ENCODE results near the gene CLEC20A.
A peak's percentile ranks its signal among the peaks of the same experiment; 100 is the strongest.

The CLEC20A gene

DNA sequence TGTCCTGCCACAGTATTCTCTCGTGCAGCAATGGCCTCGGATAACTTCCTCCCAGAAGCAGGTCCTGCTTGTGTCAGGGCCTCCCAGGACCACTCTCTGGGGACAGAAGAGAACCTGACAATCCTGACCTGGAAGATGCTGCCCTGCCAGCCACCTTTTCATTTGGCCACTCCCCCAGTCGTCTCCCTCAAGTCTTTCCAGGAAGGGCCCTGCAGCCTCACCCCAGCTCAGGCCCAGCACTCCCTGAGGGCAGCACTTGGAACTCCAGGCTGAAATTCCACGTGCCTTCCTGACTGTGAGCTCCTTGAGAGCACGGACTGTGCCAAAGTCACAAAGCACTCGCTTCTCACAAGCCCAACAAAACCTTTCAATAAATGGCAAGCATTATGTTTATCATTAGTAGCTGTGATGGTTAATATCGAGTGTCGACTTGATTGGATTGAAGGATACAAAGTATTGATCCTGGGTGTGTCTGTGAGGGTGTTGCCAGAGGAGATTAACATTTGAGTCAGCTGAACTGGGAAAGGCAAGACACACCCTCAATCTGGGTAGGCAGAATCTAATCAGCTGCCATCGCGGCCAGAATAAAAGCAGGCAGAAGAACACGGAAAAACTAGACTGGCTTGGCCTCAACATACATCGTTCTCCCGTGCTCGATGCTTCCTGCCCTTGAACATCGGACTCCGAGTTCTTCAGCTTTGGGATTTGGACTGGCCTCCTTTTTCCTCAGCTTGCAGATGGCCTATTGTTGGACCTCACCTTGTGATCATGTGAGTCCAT, 2.3 kb upstream of the CLEC20A start:
- DNase-seq: no peak

DNA sequence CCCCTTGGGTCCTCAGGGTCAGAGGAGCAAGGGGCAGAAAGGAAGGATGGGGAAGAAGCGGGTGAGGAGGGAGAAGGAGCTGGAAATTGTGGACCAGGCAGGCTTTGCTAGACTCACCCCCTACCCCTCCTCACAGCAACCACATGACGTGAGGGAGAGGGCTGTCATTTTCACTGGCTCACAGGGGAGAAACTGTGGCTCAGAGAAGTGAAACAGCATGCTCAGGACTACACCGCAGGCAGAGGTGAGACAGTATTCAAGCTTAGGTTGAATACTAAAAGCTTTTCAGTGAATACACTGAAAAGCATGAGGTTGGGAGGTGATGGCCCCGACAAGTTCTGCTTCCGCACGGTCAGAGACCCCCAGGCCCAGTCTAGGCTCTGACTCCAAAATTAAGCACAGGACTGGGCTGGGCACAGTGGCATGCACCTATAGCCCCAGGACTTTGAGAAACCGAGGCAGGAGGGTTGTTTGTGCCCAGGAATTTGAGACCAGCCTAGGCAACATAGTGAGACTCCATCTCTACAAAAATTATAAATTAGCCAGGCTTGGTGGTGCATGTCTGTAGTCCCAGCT, 1.2 kb upstream of the CLEC20A start:
- no peak for DNase-seq

DNA sequence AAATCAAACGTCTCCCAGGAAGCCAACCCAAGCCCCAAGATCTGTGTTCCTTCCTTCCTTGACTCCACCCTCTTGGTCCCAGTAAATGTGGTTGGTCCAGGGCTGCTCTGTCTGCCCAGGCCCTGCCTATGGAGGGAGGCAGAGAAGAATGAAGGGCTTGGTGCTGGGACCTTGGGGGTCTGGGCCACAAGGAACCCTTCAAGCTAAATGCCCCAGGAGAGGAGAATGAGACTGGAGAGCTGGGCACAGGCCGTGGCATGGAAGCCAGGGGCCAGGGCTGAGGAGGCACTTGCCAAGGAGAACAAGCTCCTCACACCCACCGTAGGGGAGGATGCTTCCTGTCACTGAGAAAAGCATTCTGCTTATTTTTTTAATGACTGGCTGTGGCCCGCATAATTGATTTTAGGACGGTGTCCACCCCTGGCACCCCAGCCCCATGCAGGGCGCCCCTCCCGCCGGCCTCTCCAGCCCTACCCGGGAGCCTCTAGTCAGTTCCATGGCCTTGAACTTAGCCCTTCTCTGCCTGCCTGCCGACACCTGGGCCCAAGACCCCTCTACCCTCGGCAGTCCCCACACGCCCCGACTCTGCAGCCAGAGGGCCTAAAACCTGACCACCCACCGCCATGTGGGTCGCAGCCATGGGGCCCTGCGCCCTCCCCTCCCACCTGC, 889 bp downstream of the CLEC20A start:
- no peak for DNase-seq

DNA sequence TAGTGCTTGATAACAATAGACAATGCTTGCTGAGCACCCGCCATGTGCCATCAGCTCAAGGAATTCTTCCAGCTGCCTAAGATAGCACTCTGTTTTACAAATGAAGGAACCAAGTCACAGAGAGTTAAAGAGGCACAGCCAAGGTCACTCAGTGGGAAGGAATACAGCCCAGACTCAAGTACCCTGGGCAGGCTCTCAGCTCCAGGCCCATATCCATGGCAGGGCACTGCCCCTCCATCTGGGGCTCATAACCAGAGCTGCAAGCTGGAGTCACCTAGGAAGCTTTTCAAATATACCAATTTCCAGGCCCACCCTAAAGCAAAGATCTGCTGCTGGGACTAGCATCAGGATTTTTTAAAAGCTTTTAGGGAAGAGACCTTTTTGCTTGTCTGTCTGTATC, 1.6 kb downstream of the CLEC20A start:
- no peak for DNase-seq

DNA sequence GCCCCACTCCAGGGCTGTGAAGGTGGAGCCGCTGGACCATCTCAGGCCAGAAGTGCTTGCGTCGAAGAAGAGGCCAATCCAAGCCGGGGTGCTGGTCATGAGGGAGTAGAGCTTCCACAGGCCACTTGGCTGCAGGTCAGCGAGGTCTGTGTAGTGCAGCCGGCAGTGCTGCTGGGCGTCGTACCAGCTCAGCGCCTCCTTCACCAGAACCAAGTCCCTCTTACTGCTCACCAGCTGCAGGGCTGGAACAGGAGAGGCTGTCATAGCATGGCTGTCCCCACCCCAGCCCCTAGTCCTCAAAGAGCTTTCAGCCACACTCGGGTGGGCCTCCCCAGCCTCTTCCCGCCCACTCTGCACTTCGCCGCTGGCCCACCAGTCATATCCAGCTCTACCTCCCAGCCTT, 2.2 kb downstream of the CLEC20A start:
- DNase-seq: no peak

DNA sequence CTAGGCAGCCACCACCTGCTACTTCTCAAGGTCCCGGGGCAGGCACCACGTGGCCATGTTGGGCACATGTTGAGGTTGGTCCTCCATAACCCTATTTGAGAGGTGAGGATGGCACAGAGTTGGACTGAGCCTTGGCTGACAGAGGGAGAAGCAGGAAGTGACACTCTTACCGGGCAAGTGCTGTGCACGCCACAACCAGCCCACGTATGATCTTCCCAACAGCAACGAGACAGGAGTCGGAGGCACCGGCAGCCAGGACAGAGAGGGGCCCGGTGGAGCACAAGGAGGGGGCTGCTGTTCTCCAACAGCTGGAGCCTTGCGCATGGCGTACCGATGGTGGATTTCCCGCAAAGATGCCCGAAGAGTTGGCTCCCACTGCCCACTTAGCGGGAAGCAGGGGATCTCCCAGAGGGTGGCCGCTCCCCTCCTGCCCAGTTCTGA, 3.4 kb downstream of the CLEC20A start:
- no peak for DNase-seq

DNA sequence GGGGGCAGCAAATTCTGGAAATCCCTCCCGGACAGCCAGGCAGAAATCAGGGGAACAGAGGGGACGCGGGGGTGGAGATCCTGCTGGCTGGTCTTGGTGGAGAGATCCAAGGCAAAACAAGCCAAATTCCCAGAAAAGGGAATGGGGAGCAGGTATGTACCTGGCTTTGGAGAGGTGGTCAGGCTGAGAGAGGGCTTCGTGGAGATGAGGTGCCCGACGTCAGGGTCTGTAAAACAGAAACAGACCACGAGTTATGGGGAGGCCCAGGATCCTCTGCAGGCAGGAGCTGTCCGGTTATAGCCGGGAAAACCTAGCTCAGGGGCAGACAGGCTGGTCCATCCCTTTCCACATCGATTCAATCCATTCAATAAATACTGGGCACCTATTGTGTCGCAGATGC, 4.4 kb downstream of the CLEC20A start:
- no peak for DNase-seq

DNA sequence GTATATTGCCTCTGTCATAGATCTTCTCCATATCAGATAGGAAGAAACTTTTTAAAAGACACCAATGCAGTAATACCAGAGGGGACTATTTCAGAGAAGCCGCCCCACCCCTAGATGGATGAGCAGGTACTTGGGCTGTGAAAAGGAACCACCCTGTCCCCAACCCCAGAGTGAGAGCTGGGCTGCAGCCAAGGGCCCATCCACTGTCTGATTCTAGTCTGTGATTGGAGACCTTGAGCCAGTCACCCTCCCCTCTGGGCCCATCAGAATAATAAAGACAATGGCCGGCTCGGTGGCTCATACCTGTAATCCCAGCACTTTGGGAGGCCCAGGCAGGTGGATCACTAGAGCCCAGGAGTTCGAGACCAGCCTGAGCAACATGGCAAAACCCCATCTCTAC, 5.0 kb downstream of the CLEC20A start:
- no peak for DNase-seq

DNA sequence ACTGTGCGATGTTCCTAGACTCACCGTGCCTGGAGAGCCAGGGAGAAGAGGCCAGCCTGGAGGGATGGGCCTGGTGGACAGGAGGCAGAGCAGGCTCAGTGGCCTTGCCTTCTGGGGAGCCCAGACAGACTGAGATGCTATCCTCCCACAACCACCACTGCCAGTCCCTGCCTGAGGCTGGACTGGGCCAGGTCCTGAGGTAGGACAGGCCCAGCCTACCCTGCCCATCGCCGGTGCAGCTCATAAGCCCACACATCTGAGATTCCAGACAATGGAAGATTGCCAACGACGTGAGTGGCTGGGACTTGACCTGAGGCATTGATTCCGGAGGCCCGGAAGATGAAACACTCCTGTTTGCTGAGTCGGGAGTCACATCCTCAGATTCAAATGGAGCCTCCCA, 5.8 kb downstream of the CLEC20A start:
- no peak for DNase-seq

DNA sequence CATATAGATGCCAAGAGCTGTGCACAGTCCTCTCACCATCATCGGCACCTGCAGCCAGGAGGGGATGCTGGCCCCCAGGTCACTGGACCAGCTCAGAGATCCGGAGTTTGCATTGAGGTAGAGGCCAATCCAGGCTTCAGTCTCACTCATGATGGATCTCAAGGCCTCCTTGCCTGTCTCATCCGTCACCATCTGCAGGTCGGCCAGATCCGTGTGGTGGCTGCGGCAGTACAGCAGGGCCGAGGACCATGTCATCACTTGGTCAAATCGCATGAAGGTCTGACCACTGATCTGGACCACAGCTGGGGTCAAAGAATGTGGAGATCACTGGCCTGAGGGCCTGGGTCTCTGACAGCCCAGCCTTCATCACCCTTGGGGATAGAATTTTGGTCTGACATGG, 6.6 kb downstream of the CLEC20A start:
- DNase-seq: no peak

DNA sequence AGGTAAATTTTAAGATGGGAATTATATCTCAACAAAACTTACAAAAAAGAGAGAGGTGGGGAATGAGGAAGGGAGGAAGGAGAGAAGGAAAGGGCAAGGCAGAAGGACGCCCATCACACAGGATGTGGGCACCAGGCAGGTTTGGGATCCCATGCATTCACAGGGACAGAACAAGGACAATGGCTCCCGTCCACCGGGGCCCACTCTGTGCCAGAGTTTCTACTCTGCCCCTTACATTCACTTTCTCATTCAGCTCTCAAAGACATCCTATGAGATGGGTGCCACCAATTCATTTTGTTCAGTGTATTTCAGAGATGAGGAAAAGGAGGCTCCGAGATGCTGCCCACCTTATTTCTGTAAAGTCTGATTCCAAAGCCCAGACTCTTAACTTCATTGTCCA, 7.4 kb downstream of the CLEC20A start:
- no peak for DNase-seq

DNA sequence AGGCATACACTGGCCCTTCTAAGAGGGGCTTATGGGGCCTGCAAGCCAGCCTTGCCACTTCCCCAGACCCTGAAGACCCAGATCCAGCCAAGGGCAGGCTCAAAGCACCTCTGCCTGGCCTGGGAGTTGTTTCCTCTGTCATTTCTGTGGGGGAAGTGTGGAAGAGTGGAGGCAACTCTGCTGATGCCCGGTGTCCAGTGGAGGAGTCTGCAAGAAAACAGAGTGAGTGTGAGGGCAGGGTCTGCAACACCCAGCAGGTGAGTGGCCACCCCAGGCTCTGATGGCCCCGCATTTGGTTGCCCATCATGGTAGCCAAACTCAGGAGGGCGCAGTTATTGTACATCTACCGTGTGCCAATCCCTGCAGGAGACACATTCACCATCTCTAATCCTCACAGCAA, 8.4 kb downstream of the CLEC20A start:
- no peak for DNase-seq

DNA sequence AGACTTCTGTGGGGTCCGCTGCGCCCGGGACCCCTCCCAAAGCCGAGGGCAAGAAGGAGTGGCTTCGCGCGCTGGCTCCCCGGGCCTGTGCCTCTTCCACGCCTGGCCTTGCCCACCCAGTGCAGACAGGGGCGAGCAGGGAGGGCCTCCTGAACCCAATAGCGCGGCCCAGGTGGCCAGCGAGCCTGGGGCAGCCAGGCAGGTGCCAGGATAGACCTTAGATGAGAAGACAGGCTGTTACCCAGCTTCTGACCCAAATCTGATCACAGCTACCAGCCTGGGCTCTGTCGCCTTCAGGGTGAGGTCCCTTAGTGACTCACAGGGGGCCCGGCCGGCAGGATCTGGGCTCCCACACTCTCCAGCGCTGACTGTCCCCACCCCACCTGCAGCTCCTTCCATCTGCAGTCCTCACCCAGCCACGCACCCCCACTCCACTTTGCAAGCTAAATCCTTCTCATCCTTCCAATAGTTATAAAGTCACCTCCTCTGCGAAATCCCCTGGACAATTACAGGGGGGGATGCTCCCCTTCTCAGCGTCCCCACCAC, 9.6 kb downstream of the CLEC20A start:
- DNase-seq: no peak

DNA sequence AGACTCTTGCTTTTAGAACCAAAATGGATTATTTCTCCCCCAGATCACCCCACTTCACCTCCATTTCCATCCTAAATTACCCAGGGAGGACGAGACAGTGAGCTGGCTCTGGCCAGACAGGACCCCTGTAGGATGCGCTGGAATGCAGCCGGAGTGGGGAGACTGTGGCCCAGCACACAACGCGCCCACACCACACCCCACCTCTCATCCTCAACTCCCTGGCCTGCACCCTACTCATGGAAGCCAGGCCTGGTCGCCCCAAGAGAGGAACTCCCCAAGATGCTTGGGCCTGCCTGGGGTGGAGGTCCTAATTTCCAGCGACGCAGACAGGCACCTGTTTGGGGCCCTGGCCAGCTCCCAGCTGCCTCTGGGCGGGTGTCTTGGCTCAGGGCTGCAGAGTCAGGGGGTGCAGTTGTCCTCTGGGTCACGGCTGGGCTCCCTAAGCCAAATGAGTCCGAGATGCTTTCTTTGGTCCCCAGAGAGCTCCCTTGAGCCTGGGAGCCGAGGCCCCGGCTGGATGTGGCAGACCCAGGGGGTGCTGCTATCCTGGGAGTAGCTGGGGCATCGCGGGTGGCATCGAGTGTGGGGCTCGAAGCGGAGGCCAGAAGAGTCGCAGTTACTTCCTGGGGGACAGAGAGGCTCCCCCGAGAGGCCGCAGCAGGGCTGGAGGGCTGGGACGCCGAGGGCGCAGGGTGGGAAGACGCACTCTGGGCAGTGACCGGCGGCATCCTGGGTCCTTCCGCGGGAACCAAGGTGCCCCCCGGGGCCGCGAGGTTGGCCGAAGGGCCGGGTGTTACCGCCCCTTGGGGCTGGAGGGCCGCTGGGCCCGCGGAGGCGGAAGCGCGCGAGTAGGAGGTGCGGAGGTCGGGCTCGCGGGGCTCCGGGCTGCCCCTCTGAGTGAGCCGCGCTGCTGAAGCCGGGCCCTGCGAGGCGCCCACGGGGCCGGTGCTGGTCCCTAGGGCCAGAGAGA, 10.4 kb downstream of the CLEC20A start:
- no peak for DNase-seq

DNA sequence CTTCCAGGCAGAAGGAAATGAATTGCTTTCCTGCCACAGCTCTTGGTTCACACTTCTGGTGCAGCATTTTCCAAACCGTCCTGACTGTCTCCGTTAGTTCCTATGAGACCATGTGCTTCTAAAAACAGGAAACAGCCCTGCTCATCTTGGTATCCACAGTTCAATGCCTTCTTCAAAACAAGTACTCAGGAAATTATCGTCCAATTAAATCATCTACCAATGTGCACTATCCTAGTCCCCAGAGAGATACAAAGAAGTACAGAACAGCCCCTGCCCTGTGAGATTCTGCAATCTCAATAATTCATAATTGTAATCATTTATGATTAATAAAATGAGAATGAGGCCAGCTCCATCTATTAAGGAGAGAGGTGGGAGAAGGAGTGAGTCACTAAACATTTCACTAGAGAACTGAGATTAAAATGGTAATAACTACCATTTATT, 11.2 kb downstream of the CLEC20A start:
- DNase-seq: no peak

DNA sequence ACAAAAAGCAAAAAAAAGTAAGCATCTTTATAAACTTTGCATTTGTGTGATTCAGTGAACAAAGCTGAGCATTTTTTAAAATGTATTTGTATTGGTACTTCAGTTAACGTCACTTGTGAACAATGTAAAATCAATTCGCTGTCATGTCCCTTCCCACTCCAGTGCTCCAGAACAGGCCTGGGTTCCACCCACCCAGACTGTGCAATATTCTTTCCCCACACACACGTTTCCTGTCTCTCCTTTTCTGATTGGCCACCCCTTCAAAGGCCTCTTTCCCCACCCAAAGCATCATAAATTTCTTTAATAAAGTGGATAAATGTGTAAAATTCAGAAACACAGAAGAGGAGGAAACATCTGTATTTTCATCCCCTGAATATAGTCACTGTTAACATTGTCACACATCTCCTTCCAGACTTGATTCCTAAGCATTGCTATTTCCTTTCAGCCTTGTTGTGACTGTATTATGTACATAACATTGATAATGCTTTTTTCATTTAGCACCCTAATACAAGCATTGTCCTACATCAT, 12.0 kb downstream of the CLEC20A start:
- DNase-seq: no peak

DNA sequence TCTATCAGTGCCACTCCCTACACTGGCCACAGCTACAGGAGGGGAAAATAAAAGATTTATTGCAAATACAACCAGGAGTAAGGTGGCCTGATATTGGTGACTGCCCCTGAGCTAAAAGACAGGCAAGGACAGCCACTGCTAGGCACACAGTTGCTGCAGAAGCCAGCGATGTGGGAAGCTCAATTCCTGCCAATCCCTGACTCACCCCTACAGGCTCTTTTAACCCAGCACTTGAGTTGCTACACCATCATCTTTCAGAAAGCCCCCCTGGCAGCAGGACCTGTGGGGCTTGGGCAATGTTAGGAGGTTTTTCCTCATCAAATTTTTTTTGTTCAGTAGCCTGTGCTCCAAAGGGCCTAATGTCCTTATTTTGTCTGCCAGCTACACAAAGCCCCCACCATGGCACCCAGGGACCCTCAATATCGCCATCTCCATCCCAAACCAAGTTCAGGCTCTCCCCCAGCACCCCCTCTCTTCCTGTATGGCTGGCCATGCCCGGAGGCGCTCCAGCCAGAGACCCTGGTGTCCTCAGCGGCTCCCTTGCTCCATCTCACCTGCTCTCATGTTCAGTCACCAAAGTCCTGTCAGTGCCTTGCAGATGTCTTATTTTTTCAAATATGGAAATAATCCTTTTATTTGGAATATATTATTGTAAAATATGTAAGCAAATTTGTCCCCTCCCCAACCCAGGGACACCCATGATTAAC, 13.4 kb downstream of the CLEC20A start:
- no peak for DNase-seq

DNA sequence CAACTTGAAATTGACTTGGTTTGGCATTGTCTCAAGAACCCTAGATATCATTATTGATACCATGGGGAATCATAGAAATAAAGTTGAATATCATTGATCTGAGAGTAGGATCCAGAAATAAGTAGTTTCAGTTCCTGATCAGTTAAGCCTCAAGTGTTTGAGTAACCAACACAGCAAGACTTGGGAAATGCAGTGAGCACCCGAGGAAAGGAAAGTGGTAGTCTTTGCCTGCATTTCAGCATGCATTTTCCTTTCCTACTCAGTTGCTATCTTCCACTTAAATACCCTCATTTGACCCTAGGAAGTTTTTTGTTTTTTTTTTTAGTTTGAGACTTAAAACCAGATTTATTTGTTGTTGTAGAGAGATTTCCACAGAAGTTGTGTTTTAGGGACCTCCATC, 18.9 kb downstream of the CLEC20A start:
- DNase-seq: peak; percentile 47

DNA sequence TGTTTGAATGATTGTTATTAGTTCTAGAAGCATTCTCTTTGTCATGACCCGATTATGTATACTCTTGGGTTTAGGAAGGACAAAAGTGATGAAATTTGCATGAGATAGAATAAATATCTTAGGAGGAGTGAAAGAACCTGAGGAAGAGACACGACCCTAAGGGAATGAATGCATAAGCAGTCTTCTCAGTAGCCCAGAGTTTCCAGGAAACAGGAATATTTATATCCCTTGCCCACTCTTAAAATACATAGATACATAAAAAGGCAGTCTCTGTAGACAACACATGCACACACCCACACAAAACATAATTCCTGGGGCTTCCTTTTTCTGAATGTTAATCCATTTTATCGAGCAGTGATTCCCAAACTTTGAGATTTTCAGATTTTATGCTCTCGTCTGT, 19.4 kb downstream of the CLEC20A start:
- DNase-seq: no peak

DNA sequence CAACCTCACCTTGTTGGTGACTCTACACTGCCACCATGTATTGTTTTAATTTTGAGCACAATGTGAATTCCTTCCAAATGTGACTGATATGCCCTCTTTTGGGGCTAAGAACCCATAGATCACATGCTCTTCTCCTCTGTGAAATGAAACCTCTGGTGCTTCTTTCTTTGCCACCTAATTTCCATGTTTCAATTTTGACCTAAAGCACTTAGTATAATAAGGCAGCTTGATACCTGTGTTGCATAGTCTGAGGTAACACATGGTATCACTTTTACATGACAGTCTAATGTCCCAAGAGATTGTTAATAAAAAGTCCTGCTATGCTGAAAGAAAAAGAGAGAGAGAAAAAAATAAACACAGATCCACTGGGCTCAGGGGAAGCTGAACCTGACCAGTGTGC, 24.2 kb downstream of the CLEC20A start:
- DNase-seq: no peak

DNA sequence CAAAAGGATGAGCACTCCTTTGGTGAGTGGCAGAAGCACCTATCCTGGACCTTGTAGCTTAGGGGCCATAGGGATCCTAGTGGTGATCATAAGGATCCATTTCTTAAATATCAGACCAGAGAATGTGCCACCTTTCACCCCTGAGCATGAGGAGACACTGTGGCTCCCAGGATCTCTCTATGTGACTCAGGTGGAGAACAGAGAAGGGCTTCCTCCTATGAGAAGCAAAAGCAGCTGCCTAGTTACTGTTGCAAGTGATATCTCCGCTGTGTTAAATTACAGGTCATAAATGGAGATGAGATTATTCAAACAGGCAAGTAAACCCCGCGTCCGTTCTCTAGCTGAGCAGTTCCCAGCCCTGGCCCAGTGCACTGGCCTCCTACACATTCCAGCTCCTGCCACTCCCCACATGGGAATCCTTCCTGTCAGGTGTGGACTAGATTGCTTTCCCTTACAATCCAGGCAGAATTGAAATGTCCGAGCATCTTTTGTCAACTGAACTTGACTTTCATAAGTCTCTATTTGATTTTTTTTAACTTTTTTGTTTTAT, 26.3 kb downstream of the CLEC20A start:
- DNase-seq: no peak

DNA sequence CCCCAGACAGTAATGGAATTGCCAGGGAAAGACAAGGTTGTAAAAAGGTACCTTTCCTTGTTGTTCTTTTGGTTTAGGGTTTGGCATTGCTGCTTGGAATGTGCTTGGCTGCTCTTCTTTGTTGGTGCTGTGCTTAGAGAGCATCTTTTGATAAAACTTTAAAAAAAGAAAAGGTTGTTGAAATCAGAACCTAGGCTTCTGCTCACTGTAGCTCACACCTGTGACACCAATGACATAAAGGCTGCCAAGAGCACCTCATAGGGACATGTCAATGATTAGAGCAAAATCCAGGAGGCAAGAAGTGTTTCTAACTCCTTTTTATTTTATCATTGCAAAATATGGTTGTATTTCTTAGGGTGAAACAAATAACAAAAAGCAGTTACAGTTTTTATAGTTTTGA, 28.9 kb downstream of the CLEC20A start:
- no peak for DNase-seq
